ENCODE data around the gene SSH3. TPM values are rescaled to one million over a fixed set of nuclear protein-coding genes. Genes with fewer than 3 reads are reported as not detected.

The SSH3 gene
- total RNA-seq, 1 donor from 2014 or later: 5.1 TPM

DNA sequence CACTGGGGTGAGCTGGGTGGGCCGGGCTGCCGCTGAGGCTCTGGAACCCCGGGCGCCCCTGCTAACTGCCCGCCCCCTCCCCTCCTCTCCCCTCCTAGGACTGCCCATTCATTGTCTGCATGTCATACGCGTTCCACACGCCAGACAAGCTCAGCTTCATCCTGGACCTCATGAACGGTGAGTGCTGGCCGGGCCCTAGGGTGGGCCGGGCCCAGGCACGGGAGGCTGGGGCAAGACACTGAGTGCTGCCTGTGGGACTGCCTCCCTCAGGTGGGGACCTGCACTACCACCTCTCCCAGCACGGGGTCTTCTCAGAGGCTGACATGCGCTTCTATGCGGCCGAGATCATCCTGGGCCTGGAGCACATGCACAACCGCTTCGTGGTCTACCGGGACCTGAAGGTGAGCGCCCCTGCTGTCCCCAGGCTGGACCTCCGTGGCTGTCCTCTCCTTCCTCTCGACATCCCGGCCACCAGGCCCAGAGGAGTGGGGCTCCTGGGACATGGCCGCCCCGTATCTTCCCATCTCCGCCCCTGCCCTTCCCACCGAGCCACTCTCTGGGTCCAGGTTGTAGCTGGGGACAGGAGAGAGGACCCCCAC lies 21.7 kb upstream of the SSH3 start:
- no peaks in the 10 kb centered on the region for H3K27me3 Mint-ChIP-seq
- peaks cover 64% of the 10 kb centered on the region for H3K36me3 Mint-ChIP-seq (ENCODE audit: low read depth)
- TF ChIP-seq, protein P1, sequence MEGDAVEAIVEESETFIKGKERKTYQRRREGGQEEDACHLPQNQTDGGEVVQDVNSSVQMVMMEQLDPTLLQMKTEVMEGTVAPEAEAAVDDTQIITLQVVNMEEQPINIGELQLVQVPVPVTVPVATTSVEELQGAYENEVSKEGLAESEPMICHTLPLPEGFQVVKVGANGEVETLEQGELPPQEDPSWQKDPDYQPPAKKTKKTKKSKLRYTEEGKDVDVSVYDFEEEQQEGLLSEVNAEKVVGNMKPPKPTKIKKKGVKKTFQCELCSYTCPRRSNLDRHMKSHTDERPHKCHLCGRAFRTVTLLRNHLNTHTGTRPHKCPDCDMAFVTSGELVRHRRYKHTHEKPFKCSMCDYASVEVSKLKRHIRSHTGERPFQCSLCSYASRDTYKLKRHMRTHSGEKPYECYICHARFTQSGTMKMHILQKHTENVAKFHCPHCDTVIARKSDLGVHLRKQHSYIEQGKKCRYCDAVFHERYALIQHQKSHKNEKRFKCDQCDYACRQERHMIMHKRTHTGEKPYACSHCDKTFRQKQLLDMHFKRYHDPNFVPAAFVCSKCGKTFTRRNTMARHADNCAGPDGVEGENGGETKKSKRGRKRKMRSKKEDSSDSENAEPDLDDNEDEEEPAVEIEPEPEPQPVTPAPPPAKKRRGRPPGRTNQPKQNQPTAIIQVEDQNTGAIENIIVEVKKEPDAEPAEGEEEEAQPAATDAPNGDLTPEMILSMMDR (IDR thresholded peaks at IDR 0.05): no peak
- DNase-seq: no peak
- CTCF ChIA-PET: no interaction called here
- H3K4me1 Mint-ChIP-seq: peaks cover 53% of the 10 kb centered on the region
- H3K27ac Mint-ChIP-seq: no peak overlapping the region
- ATAC-seq (ENCODE audit: low read depth): no peak
- intact Hi-C loops (cut with micrococcal nuclease): no loop called here
- POLR2A ChIA-PET: interaction anchor here (8.7 kb wide), 1 partner anchor 11 kb away, joined by 280 read pairs; the partner anchor contains the start of gene GRK2
- no peaks in the 10 kb centered on the region for H3K9me3 Mint-ChIP-seq
- no peak overlapping the region for H3K4me3 Mint-ChIP-seq

DNA sequence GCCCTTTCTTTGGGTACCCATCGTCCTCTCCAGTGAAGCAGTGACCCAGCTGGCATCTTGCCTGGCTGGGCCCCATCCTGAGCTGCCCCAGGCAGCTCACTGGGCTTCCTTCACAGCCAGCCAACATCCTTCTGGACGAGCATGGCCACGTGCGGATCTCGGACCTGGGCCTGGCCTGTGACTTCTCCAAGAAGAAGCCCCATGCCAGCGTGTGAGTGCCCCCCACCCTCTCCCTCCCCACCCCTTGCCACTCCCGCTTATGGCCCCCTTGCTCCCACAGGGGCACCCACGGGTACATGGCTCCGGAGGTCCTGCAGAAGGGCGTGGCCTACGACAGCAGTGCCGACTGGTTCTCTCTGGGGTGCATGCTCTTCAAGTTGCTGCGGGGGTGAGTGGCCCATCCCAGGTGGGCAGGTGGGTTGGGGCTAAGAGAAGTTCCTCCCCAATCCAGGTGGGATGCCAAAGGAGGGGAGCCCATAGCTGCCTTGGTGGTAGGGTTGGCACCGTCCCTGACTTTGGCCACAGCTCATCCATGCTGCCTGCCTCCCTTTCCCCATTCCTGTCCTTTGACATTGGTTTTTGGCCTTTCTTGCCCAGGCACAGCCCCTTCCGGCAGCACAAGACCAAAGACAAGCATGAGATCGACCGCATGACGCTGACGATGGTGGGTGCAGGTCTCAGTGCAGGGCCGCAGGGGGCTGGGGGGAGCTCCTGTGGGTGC lies 21.0 kb upstream of the SSH3 start:
- TF ChIP-seq, protein P1 (IDR thresholded peaks at IDR 0.05): no peak
- ChIA-PET POLR2A (interaction anchor here (8.7 kb wide), 1 partner anchor 12 kb away, joined by 280 read pairs; the partner anchor contains the start of gene GRK2), CTCF (interaction anchor here (0.8 to 1.2 kb wide), 2 partner anchors 12 to 20 kb away, joined by 3 read pairs; no protein-coding TSS in a partner anchor)
- no peak for DNase-seq
- peaks cover 70% of the 10 kb centered on the region for H3K36me3 Mint-ChIP-seq (ENCODE audit: low read depth)
- peaks cover 53% of the 10 kb centered on the region for H3K4me1 Mint-ChIP-seq
- no peaks in the 10 kb centered on the region for H3K27me3 Mint-ChIP-seq
- H3K27ac Mint-ChIP-seq: peak overlapping the region; percentile 60
- H3K4me3 Mint-ChIP-seq: no peak overlapping the region
- intact Hi-C loops (cut with micrococcal nuclease): no loop called here
- H3K9me3 Mint-ChIP-seq: no peaks in the 10 kb centered on the region
- ATAC-seq (ENCODE audit: low read depth): no peak

DNA sequence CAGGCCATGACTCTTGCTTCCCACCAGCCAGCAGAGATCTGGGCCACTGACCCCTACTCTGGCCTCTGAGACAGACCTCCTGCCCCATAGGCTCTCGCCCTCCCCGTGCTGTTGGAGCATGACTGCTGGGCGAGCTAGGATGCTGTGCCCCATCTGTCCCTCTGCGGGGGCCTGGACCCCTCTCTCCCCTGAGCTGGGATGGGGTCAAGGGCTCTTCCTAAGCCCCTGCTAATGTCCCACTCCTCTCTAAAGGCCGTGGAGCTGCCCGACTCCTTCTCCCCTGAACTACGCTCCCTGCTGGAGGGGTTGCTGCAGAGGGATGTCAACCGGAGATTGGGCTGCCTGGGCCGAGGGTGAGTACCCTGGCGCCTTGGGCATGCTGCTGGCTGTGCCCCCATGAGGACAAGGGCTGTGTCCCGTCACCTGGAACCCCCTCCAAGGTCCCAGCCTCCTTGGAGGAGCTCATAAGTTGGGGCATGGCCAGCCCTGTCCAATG lies 20.4 kb upstream of the SSH3 start:
- no peak for ATAC-seq (ENCODE audit: low read depth)
- Mint-ChIP-seq H3K4me1 (peaks cover 53% of the 10 kb centered on the region), H3K4me3 (no peak overlapping the region), H3K9me3 (no peaks in the 10 kb centered on the region), H3K27me3 (no peaks in the 10 kb centered on the region), H3K27ac (peak overlapping the region; percentile 60), H3K36me3 (ENCODE audit: low read depth) (peaks cover 72% of the 10 kb centered on the region)
- intact Hi-C loops (cut with micrococcal nuclease): no loop called here
- DNase-seq: no peak
- CTCF ChIA-PET: interaction anchor here (0.8 to 1.2 kb wide), 2 partner anchors 13 to 21 kb away, joined by 3 read pairs; no protein-coding TSS in a partner anchor
- POLR2A ChIA-PET: interaction anchor here (1.2 to 8.7 kb wide), 2 partner anchors 12 to 35 kb away, joined by 4 to 280 read pairs; partner anchors contain the start of gene GRK2
- TF ChIP-seq, protein P1 (IDR thresholded peaks at IDR 0.05): no peak

DNA sequence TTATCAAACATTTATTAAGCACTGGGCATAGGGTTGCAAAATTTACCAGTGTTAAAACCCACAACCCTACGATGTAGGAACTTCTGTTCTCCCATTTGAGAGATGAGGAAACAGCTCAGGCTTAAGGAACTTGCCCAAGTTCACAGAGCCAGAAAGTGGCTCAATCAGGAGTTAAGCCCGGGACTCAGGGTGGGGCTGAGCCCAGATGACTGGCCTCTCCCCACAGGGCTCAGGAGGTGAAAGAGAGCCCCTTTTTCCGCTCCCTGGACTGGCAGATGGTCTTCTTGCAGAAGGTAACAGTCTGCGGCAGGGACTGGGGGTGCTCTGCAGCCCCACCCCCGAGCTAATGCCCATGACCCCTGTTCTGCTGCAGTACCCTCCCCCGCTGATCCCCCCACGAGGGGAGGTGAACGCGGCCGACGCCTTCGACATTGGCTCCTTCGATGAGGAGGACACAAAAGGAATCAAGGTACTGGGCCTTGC lies 19.8 kb upstream of the SSH3 start:
- H3K4me3 Mint-ChIP-seq: no peak overlapping the region
- peaks cover 72% of the 10 kb centered on the region for H3K36me3 Mint-ChIP-seq (ENCODE audit: low read depth)
- intact Hi-C loops (cut with micrococcal nuclease): no loop called here
- no peak for ATAC-seq (ENCODE audit: low read depth)
- no peaks in the 10 kb centered on the region for H3K27me3 Mint-ChIP-seq
- CTCF ChIA-PET: interaction anchor here (0.8 to 1.2 kb wide), 2 partner anchors 14 to 22 kb away, joined by 3 read pairs; no protein-coding TSS in a partner anchor
- TF ChIP-seq, protein P1 (IDR thresholded peaks at IDR 0.05): no peak
- peak overlapping the region; percentile 53 for H3K27ac Mint-ChIP-seq
- no peaks in the 10 kb centered on the region for H3K9me3 Mint-ChIP-seq
- no peak for DNase-seq
- POLR2A ChIA-PET: interaction anchor here (1.2 to 8.7 kb wide), 2 partner anchors 13 to 34 kb away, joined by 4 to 280 read pairs; partner anchors contain the start of gene GRK2
- H3K4me1 Mint-ChIP-seq: peaks cover 51% of the 10 kb centered on the region

Data from activated B cell treated with CpG ODN at 0.5 μM for 24 hours (primary cell).